Measurements from ENCODE around the gene IRAK1. TPM values are rescaled to one million over a fixed set of nuclear protein-coding genes. Genes with fewer than 3 reads are reported as not detected.
A peak's percentile ranks its signal among the peaks of the same experiment; 100 is the strongest.

Gene IRAK1
- polyA plus RNA-seq, 1 donor: 54.3 TPM

DNA sequence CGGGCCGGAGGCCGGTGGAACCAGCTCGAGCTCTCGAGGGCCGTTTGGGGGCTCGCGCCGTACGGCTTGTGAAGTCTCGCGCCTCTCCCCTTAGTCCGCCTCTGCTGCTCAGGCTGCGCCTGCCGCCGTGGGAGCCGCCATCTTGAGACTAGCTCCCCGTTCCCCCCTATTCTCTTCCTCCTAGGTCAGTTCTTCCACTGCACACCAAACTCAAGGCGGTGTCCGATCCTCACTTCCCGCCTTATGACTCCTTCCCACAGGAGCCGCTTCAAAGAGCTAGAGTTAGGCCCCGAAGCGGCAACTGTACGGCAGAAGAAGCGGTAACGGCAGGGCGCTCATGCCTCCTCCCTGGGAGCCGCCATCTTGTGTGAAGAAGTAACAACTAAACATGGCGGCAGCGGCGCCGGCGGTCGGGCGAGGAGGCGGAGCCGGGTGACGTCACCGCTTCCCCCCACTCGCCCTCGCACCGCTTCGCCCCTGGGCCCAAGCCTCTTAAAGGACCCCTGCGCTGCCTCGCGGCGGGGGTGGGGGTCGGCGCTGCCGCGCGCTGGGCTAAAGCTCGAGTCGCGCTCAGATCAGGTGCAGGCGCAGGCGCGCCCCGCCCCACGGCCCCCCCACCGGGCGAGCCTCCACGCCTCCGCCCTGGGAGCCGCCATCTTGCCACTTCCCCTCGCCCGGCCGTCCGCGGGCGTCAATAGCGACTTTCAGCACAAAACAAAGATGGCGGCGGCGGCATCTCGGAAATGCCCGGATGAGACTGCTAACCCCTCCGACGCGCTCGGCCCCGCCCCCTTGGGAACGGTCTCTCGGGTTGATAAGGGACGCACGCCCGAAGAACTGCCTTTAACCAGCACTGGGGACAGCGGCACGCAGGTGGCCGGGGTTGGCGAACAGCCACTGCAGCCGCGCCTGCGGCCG lies 48.0 kb downstream of the IRAK1 start, which contains the start of gene HCFC1:
HCFC1 (minus strand) TSS at position 369 of the 918 bp plus-strand sequence. CDS start 978 bp downstream, outside the sequence.
- peak; percentile 92 for DNase-seq

DNA sequence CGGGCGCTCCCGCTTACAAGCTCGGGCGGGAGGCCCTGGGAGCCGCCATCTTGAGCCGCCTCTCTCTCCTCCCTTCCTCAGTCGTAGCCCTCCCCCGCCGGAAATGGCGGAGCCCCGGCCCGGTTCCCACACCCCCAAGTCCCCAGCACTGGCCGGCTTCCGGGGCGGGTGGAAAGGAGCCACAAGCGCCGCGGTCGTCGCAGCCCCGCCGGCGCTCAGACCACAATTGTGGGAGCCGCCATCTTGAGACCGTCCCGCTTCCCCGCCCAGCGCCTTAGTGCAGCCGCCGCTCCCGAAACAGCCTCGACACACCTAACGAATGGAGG lies 48.6 kb downstream of the IRAK1 start:
- peak; percentile 83 for DNase-seq

DNA sequence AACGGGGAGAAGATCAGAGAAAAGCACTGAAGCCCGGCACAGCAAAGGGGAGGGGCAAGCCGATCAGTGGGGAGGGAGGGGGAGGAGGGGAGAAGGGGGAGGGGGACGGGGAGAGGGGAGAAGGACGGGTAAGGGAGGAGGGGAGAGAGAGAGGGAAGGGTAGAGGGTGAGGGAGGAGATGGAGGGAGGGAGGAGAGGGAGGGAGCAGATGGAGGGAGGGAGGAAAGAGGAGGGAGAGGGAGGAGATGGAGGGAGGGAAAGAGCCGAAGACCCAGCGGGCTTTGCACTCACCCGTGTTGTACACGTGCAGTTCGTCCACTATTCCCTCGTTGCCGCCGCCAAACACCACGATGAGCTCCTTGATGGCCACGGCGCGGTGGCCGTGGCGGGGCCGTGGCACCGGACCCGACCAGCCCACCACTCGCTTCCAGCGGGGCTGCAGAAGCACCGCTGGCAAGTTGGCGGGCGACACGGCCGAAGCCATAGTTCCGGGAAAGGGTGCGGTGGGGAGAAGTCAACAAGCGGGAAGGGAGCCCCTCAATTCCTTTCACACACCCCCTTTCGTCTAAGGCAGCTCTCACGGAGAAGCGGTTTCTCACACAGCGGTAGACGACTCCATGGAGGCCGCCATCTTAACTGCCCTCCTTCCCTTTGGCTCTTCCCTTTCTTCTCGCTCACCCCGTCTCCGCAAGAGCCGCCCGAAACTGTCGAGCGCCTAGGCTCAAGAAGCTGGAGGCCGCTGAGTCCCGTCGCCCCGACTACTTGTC lies 49.2 kb downstream of the IRAK1 start:
- peak; percentile 53 for DNase-seq

DNA sequence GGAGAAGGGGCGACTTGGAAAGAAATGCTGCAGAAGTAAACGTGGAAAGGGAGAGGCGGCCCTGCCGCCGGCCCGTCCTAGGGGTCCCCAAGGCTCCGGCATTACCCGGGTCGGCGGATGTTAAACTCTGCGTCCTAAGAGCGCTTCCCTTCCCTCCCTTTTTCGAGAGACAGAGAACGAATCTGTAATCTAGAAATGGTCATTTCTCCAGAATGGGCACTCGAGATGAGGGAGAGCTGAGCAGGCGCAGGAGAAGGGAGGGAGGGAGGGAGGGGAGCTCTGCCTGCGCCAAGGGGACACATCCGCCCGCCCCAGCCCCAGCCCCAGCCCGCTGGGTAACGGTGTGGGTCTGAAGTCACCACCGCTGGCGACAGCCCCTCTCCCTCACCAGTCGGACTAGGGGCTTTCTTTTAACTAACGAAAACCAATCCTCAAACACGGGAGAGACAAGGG lies 49.8 kb downstream of the IRAK1 start:
- DNase-seq: no peak

DNA sequence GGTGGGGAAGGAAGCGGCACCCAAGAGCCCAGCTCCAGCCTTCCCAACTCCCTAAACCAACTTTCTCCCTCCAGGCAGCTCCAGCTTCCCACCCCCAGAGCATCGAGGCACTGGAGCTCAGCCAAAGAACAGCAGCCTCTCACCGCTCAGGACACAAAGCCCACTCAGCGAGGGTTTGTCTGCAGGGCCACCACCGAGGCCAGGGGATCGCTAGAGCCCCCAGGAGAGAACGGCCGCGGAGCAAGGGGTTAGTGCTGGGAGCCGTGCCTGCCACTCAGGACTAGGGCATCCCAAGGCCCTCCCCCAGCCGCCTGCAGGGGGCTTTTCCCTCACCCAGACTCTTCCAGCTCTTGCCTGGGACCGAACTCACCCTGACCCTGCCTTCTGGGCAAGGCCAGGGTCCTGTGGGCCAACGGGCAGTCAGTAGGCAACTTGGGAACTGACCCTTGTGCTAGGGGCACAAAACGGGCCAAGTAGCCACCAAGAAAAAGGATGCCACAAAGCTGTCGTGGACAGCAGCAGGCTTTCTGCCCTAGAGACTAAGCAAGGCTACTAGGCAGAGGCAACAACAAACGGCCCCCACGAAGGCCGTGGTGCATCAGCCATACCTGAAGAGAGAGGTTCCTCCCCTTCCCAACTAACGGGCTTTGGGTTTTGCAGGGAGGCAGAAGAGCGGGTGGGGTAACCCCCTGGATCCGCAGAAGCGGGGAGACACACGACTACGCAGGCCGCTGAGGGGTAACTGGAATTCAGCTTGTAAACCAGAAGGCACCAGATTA lies 50.4 kb downstream of the IRAK1 start:
- no peak for DNase-seq

DNA sequence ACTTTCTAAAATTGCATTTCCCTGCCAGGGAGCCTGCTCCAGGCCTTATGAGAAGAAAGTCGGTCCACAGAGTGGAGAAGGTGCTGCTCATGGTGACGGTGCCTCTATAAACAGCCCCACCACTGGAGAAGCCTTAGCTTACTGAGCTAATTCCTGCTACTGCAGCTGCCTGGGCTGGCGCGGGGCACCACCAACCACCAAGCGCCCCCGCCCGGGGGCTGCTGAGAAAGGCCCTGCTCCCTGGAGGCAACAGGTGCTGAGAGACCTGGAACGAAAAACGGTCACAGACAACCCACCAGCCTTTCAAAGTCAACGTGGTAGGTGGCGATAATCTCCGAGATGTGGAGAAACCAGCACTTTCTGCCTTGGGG lies 51.0 kb downstream of the IRAK1 start:
- DNase-seq: no peak

DNA sequence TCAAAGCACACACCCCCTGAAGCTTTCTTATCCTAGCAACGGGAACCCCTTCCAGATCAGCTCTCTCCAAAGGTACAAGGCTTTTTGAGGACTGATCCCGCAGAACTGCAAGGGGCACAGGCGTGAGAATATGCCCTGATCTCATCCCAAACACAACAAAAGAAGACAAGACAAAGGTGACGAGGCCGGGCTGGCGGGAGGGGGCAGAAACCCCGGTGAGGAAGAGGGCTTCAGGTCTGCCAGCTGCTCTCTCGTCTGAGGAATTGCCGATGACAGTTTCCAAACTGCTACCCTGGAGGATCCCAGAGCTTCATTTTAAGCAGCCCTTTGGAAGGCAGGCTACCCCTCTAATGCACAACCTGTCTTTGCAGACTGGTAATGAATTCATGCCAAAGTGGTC lies 51.4 kb downstream of the IRAK1 start:
- DNase-seq: no peak

DNA sequence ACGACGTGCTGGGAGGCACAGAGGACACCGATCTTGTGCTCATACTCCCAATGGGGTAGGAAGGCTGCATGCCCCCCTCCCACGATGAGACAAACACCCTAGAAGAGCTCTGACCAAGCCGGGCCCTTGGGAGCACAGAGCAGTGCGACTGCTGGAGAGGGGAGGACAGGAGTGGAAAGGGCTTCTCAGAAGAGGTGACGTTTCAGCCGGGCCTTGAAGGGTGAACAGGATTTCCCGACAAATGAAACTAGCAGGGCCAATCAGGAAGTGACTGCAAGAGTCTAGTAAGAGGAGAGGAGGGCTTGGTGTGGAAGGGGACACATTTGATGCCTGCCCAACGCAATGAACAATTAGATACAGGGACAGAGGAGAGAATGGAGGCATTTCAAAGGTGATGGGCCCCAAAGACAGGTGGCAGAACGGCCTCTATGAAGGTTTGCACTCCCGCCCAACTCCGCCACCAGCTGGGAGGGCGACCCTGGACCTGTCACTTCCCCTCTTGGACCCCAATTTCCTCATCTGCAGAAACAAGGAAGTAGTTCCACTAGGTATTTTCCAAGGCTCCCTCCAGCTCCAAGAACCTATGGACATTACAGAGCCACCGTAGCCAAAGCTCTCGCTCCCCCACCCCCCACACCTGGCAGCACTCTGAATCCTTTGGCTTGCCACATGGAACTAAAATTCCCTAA lies 52.0 kb downstream of the IRAK1 start:
- DNase-seq: no peak

DNA sequence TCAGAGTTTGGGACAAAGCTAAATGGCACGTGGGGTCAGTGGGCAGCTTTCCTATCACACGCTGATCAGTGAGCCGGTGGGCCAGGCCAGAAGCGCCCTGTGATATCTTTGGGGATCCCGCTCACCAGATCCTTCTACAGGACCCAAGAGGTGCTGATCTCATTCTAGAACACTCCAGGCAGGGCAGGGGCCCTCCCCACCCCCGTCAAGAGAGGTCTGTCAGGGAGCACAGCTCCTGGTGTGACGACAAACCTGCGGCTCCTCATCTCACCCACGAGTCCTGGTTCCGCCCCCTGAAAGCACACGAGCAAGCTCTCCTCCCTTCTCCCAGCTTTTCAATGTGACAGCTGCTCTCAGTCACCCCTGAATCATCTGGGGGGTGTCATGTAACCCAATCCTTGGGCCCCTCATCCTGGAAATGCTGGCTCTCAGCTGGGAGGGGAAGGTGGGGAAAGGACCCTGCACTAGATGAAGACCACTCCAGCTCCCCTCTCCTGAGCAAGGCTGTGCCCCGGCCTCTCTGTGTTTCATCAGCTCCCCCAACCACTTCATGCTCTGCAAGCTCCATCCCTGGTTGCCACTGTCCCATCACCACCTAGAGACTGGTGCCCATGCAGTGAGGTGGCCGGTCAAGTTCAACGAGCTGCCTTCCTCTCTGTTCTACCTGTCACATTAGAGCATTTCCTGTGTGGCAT lies 52.7 kb downstream of the IRAK1 start:
- DNase-seq: no peak

DNA sequence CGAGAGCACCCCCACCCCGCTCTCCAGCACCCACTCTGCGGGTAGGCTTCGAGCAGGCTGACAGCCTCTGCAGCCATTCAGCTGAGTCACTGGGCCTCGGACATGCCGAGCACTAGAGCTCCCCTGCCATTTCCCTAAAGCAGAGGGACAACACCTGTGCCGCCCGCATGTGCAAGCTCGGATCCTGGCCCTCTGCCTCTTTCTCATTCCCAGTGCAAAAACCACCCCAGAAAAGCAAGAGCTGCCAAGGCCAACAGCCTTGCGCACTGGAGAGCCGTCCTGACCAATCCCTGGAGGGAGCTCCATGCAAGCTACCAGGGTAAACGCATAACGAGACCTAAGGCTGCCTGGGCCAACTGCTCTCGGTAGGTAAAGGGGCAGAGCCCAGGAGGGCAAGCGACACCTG lies 53.4 kb downstream of the IRAK1 start:
- no peak for DNase-seq

DNA sequence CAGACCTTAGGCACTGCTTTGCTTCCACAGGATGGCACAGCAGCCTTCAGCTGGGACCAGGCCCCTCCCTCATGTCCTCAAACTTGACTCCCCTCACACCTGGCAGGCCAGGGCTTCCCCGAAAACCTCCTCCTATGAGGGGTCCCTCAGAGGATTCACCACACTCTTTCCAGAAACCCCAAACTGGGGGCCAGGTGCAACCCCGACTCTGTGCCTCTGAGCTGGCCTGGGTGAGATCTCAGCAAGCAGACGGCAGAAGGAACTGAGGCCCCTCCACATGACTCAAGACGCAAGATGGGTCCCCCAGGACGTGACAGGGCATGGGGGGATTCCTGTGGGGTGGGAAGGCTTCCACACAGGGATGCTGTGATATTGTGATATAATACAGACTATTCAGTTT lies 54.3 kb downstream of the IRAK1 start:
- DNase-seq: no peak

DNA sequence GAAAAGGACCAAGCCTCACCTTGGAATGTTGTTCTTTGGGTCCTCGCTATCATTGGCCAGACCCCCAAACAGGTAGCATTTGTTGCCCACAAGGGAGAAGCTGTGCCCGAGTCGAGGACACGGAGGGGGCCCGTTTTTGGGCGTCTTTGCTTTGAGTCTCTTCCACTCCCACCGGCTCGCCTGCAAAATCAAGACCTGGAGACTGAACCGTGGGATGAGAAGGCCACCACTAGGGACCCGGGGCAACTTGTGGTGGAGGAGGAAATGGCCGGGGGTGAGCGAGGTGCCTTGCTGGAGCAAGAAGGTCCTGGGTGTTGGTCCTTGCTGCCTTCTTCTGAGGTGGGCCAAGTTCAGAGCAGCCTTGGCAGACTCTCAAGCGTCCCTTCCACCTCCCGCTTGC lies 55.6 kb downstream of the IRAK1 start:
- DNase-seq: no peak

DNA sequence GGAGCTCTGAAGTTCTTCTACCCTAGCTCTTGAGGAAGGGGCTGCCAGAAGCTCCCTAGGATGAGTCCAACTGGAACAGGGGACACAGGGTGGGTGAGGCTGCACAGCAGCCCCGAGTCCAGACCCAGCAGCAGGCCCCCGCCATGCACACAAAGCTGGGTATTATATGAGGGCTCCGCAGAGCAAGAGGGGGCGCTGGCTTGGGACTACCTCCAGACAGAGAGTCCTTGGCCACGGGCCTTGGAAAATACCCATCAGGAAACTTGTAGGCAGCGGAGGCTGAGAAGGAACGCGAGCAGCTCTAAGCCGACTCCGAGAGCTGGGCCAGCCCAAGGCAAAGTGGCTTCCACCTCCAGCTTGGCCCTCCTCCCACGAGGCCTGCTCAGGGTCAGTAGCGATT lies 56.2 kb downstream of the IRAK1 start:
- DNase-seq: no peak

DNA sequence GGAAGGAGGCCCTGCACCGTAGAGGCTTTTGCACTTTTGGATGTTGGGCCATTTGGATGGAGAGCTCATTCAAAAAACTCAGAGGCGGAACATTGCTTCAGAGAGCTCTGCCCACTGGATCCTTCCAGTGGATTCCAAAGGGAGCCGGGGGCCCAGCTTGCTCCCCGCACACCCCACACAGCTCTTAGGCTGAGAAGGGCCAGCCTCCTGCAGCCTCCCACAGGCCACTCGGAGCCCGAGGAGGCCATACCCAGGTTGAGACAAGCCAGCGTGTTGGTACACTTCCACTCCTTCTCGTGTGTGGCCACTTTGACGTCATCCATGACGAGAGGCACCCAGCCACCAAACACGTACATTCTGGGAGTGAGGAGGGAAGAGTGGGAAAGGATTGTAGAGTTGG lies 58.4 kb downstream of the IRAK1 start:
- DNase-seq: no peak

DNA sequence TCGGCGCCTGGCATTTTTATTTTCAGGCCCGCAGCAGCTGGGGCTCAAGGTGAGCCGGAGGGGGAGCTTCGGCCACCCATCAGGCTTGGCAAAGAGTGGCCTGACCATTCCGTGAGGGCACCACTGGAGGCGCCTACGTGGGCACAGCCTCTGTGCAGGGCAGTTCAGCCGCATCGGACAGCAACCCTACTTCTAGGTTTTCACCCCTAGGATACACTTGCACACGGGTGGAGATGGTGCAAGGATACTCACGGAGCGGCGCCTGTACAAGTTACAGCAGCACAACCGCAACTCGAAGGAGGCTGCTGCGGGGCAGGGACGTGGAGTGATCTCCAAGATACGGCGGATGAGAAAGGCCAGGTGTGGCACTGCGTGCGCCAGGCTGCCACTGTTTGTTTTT lies 58.9 kb downstream of the IRAK1 start:
- DNase-seq: no peak

Other genes starting within 250 kb of the IRAK1 start
- 0.73 TPM for gene SRPK3, start 238.9 kb downstream of the IRAK1 start, polyA plus RNA-seq (ENCODE audit: insufficient read length)
- 70.1 TPM for gene IDH3G, start 225.5 kb downstream of the IRAK1 start, polyA plus RNA-seq (ENCODE audit: insufficient read length)
- 134 TPM for gene SSR4, start 225.2 kb downstream of the IRAK1 start, polyA plus RNA-seq (ENCODE audit: insufficient read length)
- 8.5 TPM for gene PDZD4, start 189.4 kb downstream of the IRAK1 start, polyA plus RNA-seq (ENCODE audit: insufficient read length)
- 46.9 TPM for gene L1CAM, start 133.7 kb downstream of the IRAK1 start, polyA plus RNA-seq (ENCODE audit: insufficient read length)
- 2.0 TPM for gene AVPR2, start 115.2 kb downstream of the IRAK1 start, polyA plus RNA-seq (ENCODE audit: insufficient read length)
- gene ARHGAP4, start 93.6 kb downstream of the IRAK1 start, polyA plus RNA-seq (ENCODE audit: insufficient read length): 29.1 TPM
- gene NAA10, start 84.9 kb downstream of the IRAK1 start, polyA plus RNA-seq (ENCODE audit: insufficient read length): 62.1 TPM
- gene RENBP, start 75.3 kb downstream of the IRAK1 start, polyA plus RNA-seq (ENCODE audit: insufficient read length): 20.7 TPM
- 43.2 TPM for gene HCFC1, start 48.1 kb downstream of the IRAK1 start, polyA plus RNA-seq (ENCODE audit: insufficient read length)
- gene TMEM187, start 47.1 kb downstream of the IRAK1 start, polyA plus RNA-seq (ENCODE audit: insufficient read length): 5.2 TPM
- 29.0 TPM for gene MECP2, start 77.8 kb upstream of the IRAK1 start, polyA plus RNA-seq (ENCODE audit: insufficient read length)
- gene OPN1LW, start 124.3 kb upstream of the IRAK1 start, polyA plus RNA-seq (ENCODE audit: insufficient read length): not detected
- gene OPN1MW, start 162.7 kb upstream of the IRAK1 start, polyA plus RNA-seq (ENCODE audit: insufficient read length): not detected
- gene OPN1MW2, start 199.9 kb upstream of the IRAK1 start, polyA plus RNA-seq (ENCODE audit: insufficient read length): not detected
- gene OPN1MW3, start 237.7 kb upstream of the IRAK1 start, polyA plus RNA-seq (ENCODE audit: insufficient read length): not detected

Measured in left kidney (tissue), 2 donors.